ENCODE results near the gene STRN3.
"Not testable (repeated sequence)": the region's sequence is repeated elsewhere in the genome, so short reads cannot be mapped to it uniquely, and the experiment has no call there.

STRN3 gene

DNA sequence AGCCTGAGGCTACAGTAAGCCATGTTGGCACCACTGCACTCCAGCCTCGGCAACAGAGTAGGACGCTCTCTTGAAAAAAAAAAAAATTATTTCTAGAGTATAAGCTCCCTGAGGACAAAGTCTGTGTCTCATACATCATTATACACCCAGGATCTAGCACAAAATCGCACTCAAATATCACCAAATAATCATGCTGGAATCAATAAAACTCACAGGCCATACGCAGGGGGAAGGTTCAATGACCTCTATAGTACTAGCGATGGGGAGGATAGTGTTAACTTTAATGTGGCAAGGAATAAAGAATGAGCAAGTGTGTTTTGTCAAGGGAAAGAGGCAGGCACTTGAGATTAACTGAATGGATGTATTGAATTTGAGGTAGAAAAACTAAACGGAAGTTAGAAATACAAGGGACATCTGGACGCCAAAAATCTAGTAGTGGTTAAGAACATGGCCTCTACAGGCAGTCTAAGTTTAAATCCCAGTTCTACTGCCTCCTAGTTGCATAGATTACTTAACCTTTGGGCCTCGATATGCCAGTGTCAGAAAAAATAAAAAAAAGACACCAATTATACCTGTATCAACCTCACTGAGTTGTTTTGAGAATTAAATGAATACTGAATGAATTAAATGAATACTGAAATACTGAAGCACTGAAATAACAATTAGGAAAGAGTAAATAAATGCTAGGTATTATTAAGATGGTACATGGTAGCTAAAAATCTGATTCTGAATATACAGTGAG is 5.2 kb downstream of the STRN3 start:
- H3K27ac ChIP-seq (ENCODE audit: low read depth, low read length): no peak overlapping the region

DNA sequence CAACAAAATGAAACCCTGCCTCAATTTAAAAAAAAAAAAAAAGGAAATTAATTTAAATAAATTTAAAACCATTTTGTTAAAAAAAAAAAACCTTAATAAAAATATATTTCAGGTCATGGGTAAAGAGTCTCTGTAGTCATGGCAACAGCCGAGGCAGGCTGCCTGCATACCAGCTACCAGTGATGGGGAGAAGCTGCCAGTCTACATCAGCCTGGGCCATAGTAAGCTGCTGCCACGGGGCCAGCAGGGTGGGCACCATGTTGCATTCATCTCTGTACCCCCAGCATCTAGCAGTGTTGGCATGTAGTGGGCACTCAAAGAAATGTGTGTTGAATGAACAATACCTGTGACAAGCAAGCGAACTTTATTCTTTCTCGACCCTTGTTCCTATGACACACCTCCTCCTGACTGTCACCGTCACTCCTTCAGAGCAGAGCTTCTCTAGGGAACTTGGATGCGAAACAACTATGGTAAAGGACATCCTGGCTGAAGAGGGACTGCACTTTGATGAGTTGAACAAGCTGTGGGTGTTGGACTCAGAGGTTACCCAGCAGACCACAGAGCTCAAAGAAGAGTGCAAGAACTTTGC is 8.0 kb downstream of the STRN3 start:
- Histone ChIP-seq H3K4me1 (ENCODE audit: control insufficient read depth, insufficient read depth, low read length) (no peaks in the 10 kb centered on the region), H3K27ac (ENCODE audit: low read depth, low read length) (no peak overlapping the region), H3K9ac (ENCODE audit: low read length) (no peak overlapping the region), H3K27me3 (ENCODE audit: control insufficient read depth, insufficient read depth, low read length) (no peaks in the 10 kb centered on the region), H3K9me3 (ENCODE audit: control insufficient read depth, insufficient read depth, low read depth, low read length) (no peaks in the 10 kb centered on the region), H3K4me3 (ENCODE audit: low read depth, low read length) (no peak overlapping the region), H3K36me3 (ENCODE audit: control insufficient read depth, insufficient read depth, low read length) (peaks cover 22% of the 10 kb centered on the region)

More for the DNA sequence above, 5.2 kb downstream of the STRN3 start:
- no peaks in the 10 kb centered on the region for H3K9me3 ChIP-seq (ENCODE audit: control insufficient read depth, insufficient read depth, low read depth, low read length)
- peaks cover 22% of the 10 kb centered on the region for H3K36me3 ChIP-seq (ENCODE audit: control insufficient read depth, insufficient read depth, low read length)
- H3K4me3 ChIP-seq (ENCODE audit: low read depth, low read length): no peak overlapping the region
- H3K9ac ChIP-seq (ENCODE audit: low read length): no peak overlapping the region
- no peaks in the 10 kb centered on the region for H3K27me3 ChIP-seq (ENCODE audit: control insufficient read depth, insufficient read depth, low read length)
- no peaks in the 10 kb centered on the region; the same call in 1 of the 2 replicates for H3K4me1 ChIP-seq (ENCODE audit: control insufficient read depth, insufficient read depth, low read length)

DNA sequence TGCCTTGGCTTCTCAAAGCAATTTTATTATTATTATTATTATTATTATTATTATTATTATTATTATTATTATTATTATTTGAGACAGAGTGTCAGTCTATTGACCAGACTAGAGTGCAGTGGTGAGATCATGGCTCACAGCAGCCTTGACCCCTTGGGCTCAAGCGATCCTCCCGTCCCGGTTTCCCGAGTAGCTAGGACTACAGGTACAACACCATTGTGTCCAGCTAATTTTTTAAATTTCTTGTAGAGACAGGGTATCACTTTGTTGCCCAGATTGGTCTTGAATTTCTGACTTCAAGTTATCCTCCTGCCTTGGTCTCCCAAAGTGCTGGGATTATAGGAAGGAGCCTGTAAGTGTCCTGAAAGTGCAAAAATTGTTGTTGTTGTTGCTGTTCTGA is 12.3 kb downstream of the STRN3 start:
- no peak overlapping the region for H3K9ac ChIP-seq (ENCODE audit: low read length)
- H3K27me3 ChIP-seq (ENCODE audit: control insufficient read depth, insufficient read depth, low read length): no peaks in the 10 kb centered on the region
- H3K4me3 ChIP-seq (ENCODE audit: low read depth, low read length): no peak overlapping the region
- H3K9me3 ChIP-seq (ENCODE audit: control insufficient read depth, insufficient read depth, low read depth, low read length): no peaks in the 10 kb centered on the region
- peaks cover 15% of the 10 kb centered on the region for H3K36me3 ChIP-seq (ENCODE audit: control insufficient read depth, insufficient read depth, low read length)
- no peaks in the 10 kb centered on the region for H3K4me1 ChIP-seq (ENCODE audit: control insufficient read depth, insufficient read depth, low read length)
- no peak overlapping the region for H3K27ac ChIP-seq (ENCODE audit: low read depth, low read length)

GRCh38 chr14:31010935-31011334 is 15.2 kb downstream of the STRN3 start:
- Histone ChIP-seq H3K4me3 (ENCODE audit: low read depth, low read length) (no peak overlapping the region), H3K36me3 (ENCODE audit: control insufficient read depth, insufficient read depth, low read length) (peaks cover 12% of the 10 kb centered on the region), H3K4me1 (ENCODE audit: control insufficient read depth, insufficient read depth, low read length) (0 out of 2 replicates have a peak, but pooled peaks cover under 1% of the 10 kb centered on the region), H3K9me3 (ENCODE audit: control insufficient read depth, insufficient read depth, low read depth, low read length) (no peaks in the 10 kb centered on the region), H3K9ac (ENCODE audit: low read length) (no peak overlapping the region), H3K27me3 (ENCODE audit: control insufficient read depth, insufficient read depth, low read length) (no peaks in the 10 kb centered on the region), H3K27ac (ENCODE audit: low read depth, low read length) (no peak overlapping the region)

GRCh38 chr14:31009836-31010574 is 16.2 kb downstream of the STRN3 start:
- Histone ChIP-seq H3K27ac (ENCODE audit: low read depth, low read length) (no peak overlapping the region), H3K36me3 (ENCODE audit: control insufficient read depth, insufficient read depth, low read length) (peaks cover 12% of the 10 kb centered on the region), H3K4me1 (ENCODE audit: control insufficient read depth, insufficient read depth, low read length) (peaks cover 6% of the 10 kb centered on the region; the same call in 1 of the 2 replicates), H3K27me3 (ENCODE audit: control insufficient read depth, insufficient read depth, low read length) (no peaks in the 10 kb centered on the region), H3K4me3 (ENCODE audit: low read depth, low read length) (no peak overlapping the region), H3K9ac (ENCODE audit: low read length) (no peak overlapping the region), H3K9me3 (ENCODE audit: control insufficient read depth, insufficient read depth, low read depth, low read length) (no peaks in the 10 kb centered on the region)

DNA sequence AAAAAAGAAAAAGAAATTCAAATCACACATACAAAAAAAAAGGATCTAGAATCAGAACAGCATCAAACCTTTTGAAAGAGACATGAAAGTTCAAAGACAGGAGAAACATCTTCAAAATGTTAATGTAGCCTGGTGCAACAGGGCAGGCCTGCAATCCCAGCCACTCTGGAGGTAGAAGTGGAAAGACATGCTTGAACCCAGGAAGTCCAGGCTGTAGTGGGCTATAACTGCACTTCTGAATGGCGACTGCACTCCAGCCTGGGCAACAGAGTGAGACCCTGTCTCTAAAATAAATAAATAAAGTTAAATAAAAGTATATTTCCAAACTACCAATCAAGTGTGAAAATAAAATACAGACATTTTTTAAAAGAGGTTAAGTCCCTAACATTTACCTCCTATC is 19.5 kb downstream of the STRN3 start:
- no peaks in the 10 kb centered on the region for H3K9me3 ChIP-seq (ENCODE audit: control insufficient read depth, insufficient read depth, low read depth, low read length)
- H3K36me3 ChIP-seq (ENCODE audit: control insufficient read depth, insufficient read depth, low read length): peaks cover 6% of the 10 kb centered on the region
- peaks cover 6% of the 10 kb centered on the region; the same call in 1 of the 2 replicates for H3K4me1 ChIP-seq (ENCODE audit: control insufficient read depth, insufficient read depth, low read length)
- no peak overlapping the region for H3K4me3 ChIP-seq (ENCODE audit: low read depth, low read length)
- no peak overlapping the region for H3K27ac ChIP-seq (ENCODE audit: low read depth, low read length)
- no peak overlapping the region for H3K9ac ChIP-seq (ENCODE audit: low read length)
- H3K27me3 ChIP-seq (ENCODE audit: control insufficient read depth, insufficient read depth, low read length): no peaks in the 10 kb centered on the region

DNA sequence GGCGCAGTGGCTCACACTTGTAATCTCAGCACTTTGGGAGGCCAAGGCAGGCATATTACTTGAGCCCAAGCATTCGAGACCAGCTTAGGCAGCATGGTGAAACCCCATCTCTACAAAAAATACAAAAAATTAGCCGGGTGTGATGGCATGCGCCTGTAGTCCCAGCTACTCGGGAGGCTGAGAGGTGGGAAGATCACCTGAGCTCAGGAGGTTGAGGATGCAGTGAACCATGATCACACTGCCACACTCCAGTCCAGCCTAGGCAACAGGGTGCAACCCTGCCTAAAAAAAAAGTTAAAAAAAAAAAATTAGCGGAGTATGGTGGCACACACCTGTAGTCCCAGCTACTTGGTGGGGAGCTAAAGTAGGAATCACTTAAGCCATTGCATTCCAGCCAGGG is 22.2 kb downstream of the STRN3 start:
- not testable (repeated sequence) for H3K9me3 ChIP-seq (ENCODE audit: control insufficient read depth, insufficient read depth, low read depth, low read length); H3K36me3 ChIP-seq (ENCODE audit: control insufficient read depth, insufficient read depth, low read length); H3K9ac ChIP-seq (ENCODE audit: low read length); H3K4me3 ChIP-seq (ENCODE audit: low read depth, low read length); H3K27me3 ChIP-seq (ENCODE audit: control insufficient read depth, insufficient read depth, low read length); H3K27ac ChIP-seq (ENCODE audit: low read depth, low read length)
- peaks cover 11% of the 10 kb centered on the region; the same call in 1 of the 2 replicates for H3K4me1 ChIP-seq (ENCODE audit: control insufficient read depth, insufficient read depth, low read length)

DNA sequence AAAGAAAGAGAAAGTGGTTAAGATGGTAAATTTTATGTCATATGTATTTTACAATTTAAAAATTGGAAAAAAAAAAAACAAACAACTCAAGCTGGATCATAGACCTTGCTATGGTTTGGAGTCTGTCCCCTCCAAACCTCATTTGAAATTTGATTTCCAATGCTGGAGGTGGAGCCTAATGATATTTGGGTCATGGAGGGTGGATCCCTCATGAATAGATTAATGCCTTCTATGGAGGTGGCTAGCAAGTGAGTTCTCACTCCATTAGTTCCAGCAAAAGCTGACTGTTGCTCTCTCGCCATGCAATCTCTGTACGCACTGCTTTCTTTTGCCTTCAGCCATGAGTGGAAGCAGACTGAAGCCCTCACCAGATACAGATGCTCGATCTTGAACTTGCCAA is 22.9 kb downstream of the STRN3 start:
- no peaks in the 10 kb centered on the region for H3K27me3 ChIP-seq (ENCODE audit: control insufficient read depth, insufficient read depth, low read length)
- H3K27ac ChIP-seq (ENCODE audit: low read depth, low read length): no peak overlapping the region
- H3K9ac ChIP-seq (ENCODE audit: low read length): no peak overlapping the region
- peaks cover 11% of the 10 kb centered on the region; the same call in 1 of the 2 replicates for H3K4me1 ChIP-seq (ENCODE audit: control insufficient read depth, insufficient read depth, low read length)
- H3K9me3 ChIP-seq (ENCODE audit: control insufficient read depth, insufficient read depth, low read depth, low read length): peaks cover 9% of the 10 kb centered on the region
- H3K4me3 ChIP-seq (ENCODE audit: low read depth, low read length): no peak overlapping the region
- H3K36me3 ChIP-seq (ENCODE audit: control insufficient read depth, insufficient read depth, low read length): peaks cover 2% of the 10 kb centered on the region; the same call in 1 of the 2 replicates

DNA sequence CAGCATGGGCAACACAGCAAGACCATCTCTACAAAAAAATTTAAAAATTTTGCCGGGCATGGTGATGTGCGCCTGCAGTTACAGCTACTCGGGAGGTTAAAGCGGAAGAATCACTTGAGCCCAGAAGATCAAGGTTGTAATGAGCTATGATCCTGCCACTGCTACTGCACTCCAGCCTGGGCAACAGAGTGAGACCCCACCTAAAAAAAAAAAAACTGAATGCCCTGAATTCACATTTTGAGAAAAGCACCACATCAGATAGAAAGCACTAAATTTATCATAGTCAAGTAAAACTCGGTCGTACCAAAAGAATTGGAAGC is 24.9 kb downstream of the STRN3 start:
- no peaks in the 10 kb centered on the region for H3K27me3 ChIP-seq (ENCODE audit: control insufficient read depth, insufficient read depth, low read length)
- no peak overlapping the region for H3K4me3 ChIP-seq (ENCODE audit: low read depth, low read length)
- H3K9ac ChIP-seq (ENCODE audit: low read length): no peak overlapping the region
- peaks cover 13% of the 10 kb centered on the region for H3K9me3 ChIP-seq (ENCODE audit: control insufficient read depth, insufficient read depth, low read depth, low read length)
- H3K27ac ChIP-seq (ENCODE audit: low read depth, low read length): no peak overlapping the region
- no peaks in the 10 kb centered on the region for H3K36me3 ChIP-seq (ENCODE audit: control insufficient read depth, insufficient read depth, low read length)
- H3K4me1 ChIP-seq (ENCODE audit: control insufficient read depth, insufficient read depth, low read length): peaks cover 21% of the 10 kb centered on the region

- peaks cover 13% of the 10 kb centered on the region for H3K9me3 ChIP-seq (ENCODE audit: control insufficient read depth, insufficient read depth, low read depth, low read length)
- H3K36me3 ChIP-seq (ENCODE audit: control insufficient read depth, insufficient read depth, low read length): no peaks in the 10 kb centered on the region
- H3K4me3 ChIP-seq (ENCODE audit: low read depth, low read length): no peak overlapping the region
- peaks cover 25% of the 10 kb centered on the region for H3K4me1 ChIP-seq (ENCODE audit: control insufficient read depth, insufficient read depth, low read length)
- H3K9ac ChIP-seq (ENCODE audit: low read length): no peak overlapping the region
- no peaks in the 10 kb centered on the region for H3K27me3 ChIP-seq (ENCODE audit: control insufficient read depth, insufficient read depth, low read length)
- H3K27ac ChIP-seq (ENCODE audit: low read depth, low read length): no peak overlapping the region
Observed at GRCh38 chr14:31000629-31001338, 25.4 kb downstream of the STRN3 start.
